HG03095 (cell line): ENCODE results near the gene ALDH1A3.
A peak's percentile ranks its signal among the peaks of the same experiment; 100 is the strongest.

Experiments used
- ATAC-seq: cut with Tn5 transposase; IDR thresholded peaks from one replicate; pipeline ENCODE4 v1.9.1; 2021; ENCODE audit warnings: moderate library complexity; ENCODE audit not compliant: unreplicated experiment

ALDH1A3 gene

GRCh38 chr15:100901296-100901695, 21.7 kb downstream of the ALDH1A3 start:
- ATAC-seq, result no peak

GRCh38 chr15:100901702-100902435, 22.2 kb downstream of the ALDH1A3 start:
- ATAC-seq, result no peak

- peak; percentile 62 for ATAC-seq
Measured at GRCh38 chr15:100902436-100903167, 23.0 kb downstream of the ALDH1A3 start.

GRCh38 chr15:100903168-100903554, 23.5 kb downstream of the ALDH1A3 start:
- no peak for ATAC-seq

GRCh38 chr15:100905850-100906249, 26.2 kb downstream of the ALDH1A3 start:
- ATAC-seq, result no peak

- no peak for ATAC-seq
Measured at GRCh38 chr15:100908466-100908865, 28.8 kb downstream of the ALDH1A3 start.

- no peak for ATAC-seq
Measured at GRCh38 chr15:100909565-100909964, 29.9 kb downstream of the ALDH1A3 start.

GRCh38 chr15:100909989-100910955, 30.6 kb downstream of the ALDH1A3 start:
- no peak for ATAC-seq

- ATAC-seq, result no peak
Measured at GRCh38 chr15:100911086-100911485, 31.5 kb downstream of the ALDH1A3 start.

- ATAC-seq, result no peak
Measured at GRCh38 chr15:100913961-100914360, 34.3 kb downstream of the ALDH1A3 start.

GRCh38 chr15:100914876-100915275, 35.2 kb downstream of the ALDH1A3 start:
- ATAC-seq, result no peak

- ATAC-seq, result peak; percentile 67
Measured at GRCh38 chr15:100918034-100918689, 38.5 kb downstream of the ALDH1A3 start.

- no peak for ATAC-seq
Measured at GRCh38 chr15:100918690-100919480, 39.3 kb downstream of the ALDH1A3 start, which contains the start of gene LRRK1. TSS of gene LRRK1 (plus strand) at chr15:100919357. CDS start at chr15:100924633, 5,276 bp downstream.

- no peak for ATAC-seq
Measured at GRCh38 chr15:100919481-100920405, 40.1 kb downstream of the ALDH1A3 start.

- ATAC-seq, result no peak
Measured at GRCh38 chr15:100920516-100921135, 41.0 kb downstream of the ALDH1A3 start.

- ATAC-seq, result no peak
Measured at GRCh38 chr15:100922192-100923040, 42.8 kb downstream of the ALDH1A3 start.

GRCh38 chr15:100923076-100923475, 43.4 kb downstream of the ALDH1A3 start:
- ATAC-seq, result no peak
